ENCODE measurements around the gene SPTBN1. TPM values are rescaled to one million over a fixed set of nuclear protein-coding genes. Genes with fewer than 3 reads are reported as not detected.

Gene SPTBN1
- total RNA-seq, 1 donor from 2014 or later: 983 TPM

GRCh38 chr2:54446122-54446521, 10.0 kb upstream of the SPTBN1 start:
- no peak for DNase-seq (ENCODE audit: low spot score)
- no peaks in the 10 kb centered on the region for H3K27me3 Mint-ChIP-seq (ENCODE audit: unreplicated experiment)
- TF ChIP-seq, protein P1, sequence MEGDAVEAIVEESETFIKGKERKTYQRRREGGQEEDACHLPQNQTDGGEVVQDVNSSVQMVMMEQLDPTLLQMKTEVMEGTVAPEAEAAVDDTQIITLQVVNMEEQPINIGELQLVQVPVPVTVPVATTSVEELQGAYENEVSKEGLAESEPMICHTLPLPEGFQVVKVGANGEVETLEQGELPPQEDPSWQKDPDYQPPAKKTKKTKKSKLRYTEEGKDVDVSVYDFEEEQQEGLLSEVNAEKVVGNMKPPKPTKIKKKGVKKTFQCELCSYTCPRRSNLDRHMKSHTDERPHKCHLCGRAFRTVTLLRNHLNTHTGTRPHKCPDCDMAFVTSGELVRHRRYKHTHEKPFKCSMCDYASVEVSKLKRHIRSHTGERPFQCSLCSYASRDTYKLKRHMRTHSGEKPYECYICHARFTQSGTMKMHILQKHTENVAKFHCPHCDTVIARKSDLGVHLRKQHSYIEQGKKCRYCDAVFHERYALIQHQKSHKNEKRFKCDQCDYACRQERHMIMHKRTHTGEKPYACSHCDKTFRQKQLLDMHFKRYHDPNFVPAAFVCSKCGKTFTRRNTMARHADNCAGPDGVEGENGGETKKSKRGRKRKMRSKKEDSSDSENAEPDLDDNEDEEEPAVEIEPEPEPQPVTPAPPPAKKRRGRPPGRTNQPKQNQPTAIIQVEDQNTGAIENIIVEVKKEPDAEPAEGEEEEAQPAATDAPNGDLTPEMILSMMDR (IDR thresholded peaks at IDR 0.05; ENCODE audit: unreplicated experiment): no peak
- peaks cover 22% of the 10 kb centered on the region for H3K4me1 Mint-ChIP-seq (ENCODE audit: unreplicated experiment)
- no peak overlapping the region for H3K4me3 Mint-ChIP-seq (ENCODE audit: unreplicated experiment)
- H3K27ac Mint-ChIP-seq (ENCODE audit: unreplicated experiment): no peak overlapping the region
- H3K9me3 Mint-ChIP-seq (ENCODE audit: unreplicated experiment): no peaks in the 10 kb centered on the region
- H3K36me3 Mint-ChIP-seq (ENCODE audit: low read depth, unreplicated experiment): no peaks in the 10 kb centered on the region

GRCh38 chr2:54446625-54447024, 9.5 kb upstream of the SPTBN1 start:
- Mint-ChIP-seq H3K4me1 (ENCODE audit: unreplicated experiment) (peaks cover 22% of the 10 kb centered on the region), H3K27ac (ENCODE audit: unreplicated experiment) (no peak overlapping the region), H3K4me3 (ENCODE audit: unreplicated experiment) (no peak overlapping the region), H3K9me3 (ENCODE audit: unreplicated experiment) (no peaks in the 10 kb centered on the region), H3K36me3 (ENCODE audit: low read depth, unreplicated experiment) (no peaks in the 10 kb centered on the region), H3K27me3 (ENCODE audit: unreplicated experiment) (no peaks in the 10 kb centered on the region)
- TF ChIP-seq, protein P1 (IDR thresholded peaks at IDR 0.05; ENCODE audit: unreplicated experiment): no peak
- DNase-seq (ENCODE audit: low spot score): no peak

- Mint-ChIP-seq H3K27ac (ENCODE audit: unreplicated experiment) (peak overlapping the region; percentile 99), H3K27me3 (ENCODE audit: unreplicated experiment) (peaks cover 25% of the 10 kb centered on the region), H3K4me1 (ENCODE audit: unreplicated experiment) (peaks cover 35% of the 10 kb centered on the region), H3K4me3 (ENCODE audit: unreplicated experiment) (peak overlapping the region; percentile 98), H3K9me3 (ENCODE audit: unreplicated experiment) (no peaks in the 10 kb centered on the region), H3K36me3 (ENCODE audit: low read depth, unreplicated experiment) (peaks cover 27% of the 10 kb centered on the region)
- TF ChIP-seq, protein P1 (IDR thresholded peaks at IDR 0.05; ENCODE audit: unreplicated experiment): no peak
- no peak for DNase-seq (ENCODE audit: low spot score)
These were observed 1.5 kb upstream of the SPTBN1 start for GRCh38 chr2:54454548-54455130.

- DNase-seq (ENCODE audit: low spot score): peak; percentile 64
- TF ChIP-seq, protein P1 (IDR thresholded peaks at IDR 0.05; ENCODE audit: unreplicated experiment): no peak
- Mint-ChIP-seq H3K4me1 (ENCODE audit: unreplicated experiment) (peaks cover 40% of the 10 kb centered on the region), H3K36me3 (ENCODE audit: low read depth, unreplicated experiment) (peaks cover 27% of the 10 kb centered on the region), H3K27me3 (ENCODE audit: unreplicated experiment) (peaks cover 25% of the 10 kb centered on the region), H3K27ac (ENCODE audit: unreplicated experiment) (peak overlapping the region; percentile 99), H3K4me3 (ENCODE audit: unreplicated experiment) (peak overlapping the region; percentile 98), H3K9me3 (ENCODE audit: unreplicated experiment) (no peaks in the 10 kb centered on the region)
These were observed 980 bp upstream of the SPTBN1 start for GRCh38 chr2:54455131-54455562.

GRCh38 chr2:54456362-54456611, 160 bp downstream of the SPTBN1 start:
- TF ChIP-seq, protein P1 (IDR thresholded peaks at IDR 0.05; ENCODE audit: unreplicated experiment): no peak
- Mint-ChIP-seq H3K27me3 (ENCODE audit: unreplicated experiment) (peaks cover 25% of the 10 kb centered on the region), H3K9me3 (ENCODE audit: unreplicated experiment) (no peaks in the 10 kb centered on the region), H3K27ac (ENCODE audit: unreplicated experiment) (no peak overlapping the region), H3K4me1 (ENCODE audit: unreplicated experiment) (peaks cover 52% of the 10 kb centered on the region), H3K36me3 (ENCODE audit: low read depth, unreplicated experiment) (peaks cover 27% of the 10 kb centered on the region), H3K4me3 (ENCODE audit: unreplicated experiment) (no peak overlapping the region)
- DNase-seq (ENCODE audit: low spot score): no peak

All from endothelial cell (in vitro differentiated cells).